ENCODE measurements around the gene WWOX. TPM values are rescaled to one million over a fixed set of nuclear protein-coding genes. Genes with fewer than 3 reads are reported as not detected.

The WWOX gene
- total and polyA plus RNA-seq, 2 donors (not counting 3 experiments of a cell fraction or from before 2014, with no cell fraction given), result 6.2 to 12.5 TPM

DNA sequence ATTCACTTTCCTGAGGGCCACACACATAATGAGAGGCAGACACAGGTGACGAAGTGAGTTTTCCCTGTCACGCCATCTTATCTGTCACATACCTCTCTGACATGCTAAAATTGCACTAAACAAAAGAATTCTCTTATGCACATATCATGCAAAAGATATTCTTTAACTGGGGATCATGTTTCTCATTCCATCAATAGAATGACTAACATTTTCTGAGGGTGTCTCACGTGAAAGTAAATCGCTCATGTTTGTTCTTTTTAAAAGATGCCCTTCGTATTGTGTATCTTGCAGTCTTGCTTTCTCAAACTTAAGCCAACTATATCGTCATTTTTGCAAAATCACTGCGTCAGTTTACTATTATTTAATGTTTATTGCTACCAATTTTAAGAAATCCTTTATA lies 306.4 kb downstream of the WWOX start:
- Histone ChIP-seq H3K9me1 (replicated peaks; ENCODE audit: control insufficient read depth, extremely low read depth, insufficient read depth, low read length) (no peaks in the 10 kb centered on the region), H3K4me3 (replicated peaks in 1 of 3; ENCODE audit: insufficient read depth in 1 of 3, low read depth in 1 of 3, low read length in 3 of 3) (no peak overlapping the region), H4K20me1 (replicated peaks; ENCODE audit: control insufficient read depth, extremely low read depth, insufficient read depth, low read length) (no peaks in the 10 kb centered on the region), H3K79me2 (ENCODE audit: control insufficient read depth, insufficient read depth, low read length) (no peaks in the 10 kb centered on the region), H3K4me1 (ENCODE audit: control insufficient read depth, extremely low read depth, insufficient read depth, low read length) (no peaks in the 10 kb centered on the region), H3K9me3 (replicated peaks; ENCODE audit: control insufficient read depth, insufficient read depth, low read length) (peaks cover 3% of the 10 kb centered on the region), H3K27ac (ENCODE audit: insufficient read depth, low read depth, low read length) (no peak overlapping the region), H3K36me3 (ENCODE audit: control insufficient read depth in 2 of 2, extremely low read depth in 1 of 2, insufficient read depth in 2 of 2, low read length in 2 of 2) (no peaks in the 10 kb centered on the region), H3K27me3 (ENCODE audit: control insufficient read depth in 2 of 2, insufficient read depth in 2 of 2, low read length in 2 of 2) (no peaks in the 10 kb centered on the region), H3K4me2 (ENCODE audit: insufficient read depth, low read length) (no peak overlapping the region), H2AFZ (ENCODE audit: low read depth, low read length) (no peak overlapping the region), H3K9ac (replicated peaks; ENCODE audit: extremely low read depth, insufficient read depth, low read length) (no peak overlapping the region)
- DNase-seq (ENCODE audit: low read depth, low spot score), result no peak
- dilution Hi-C loops (cut with MboI; ENCODE audit: extremely low pct_ligation_motif_present, low sequenced_read_pairs), result no loop called here
- ChIA-PET POLR2A (no interaction called here), CTCF (no interaction called here)
- BruUV-seq (replicated peaks), result no TSS peak
- intact Hi-C loops (cut with micrococcal nuclease), result no loop called here
- FAIRE-seq, result no peak
- TF ChIP-seq FOS (IDR thresholded peaks at IDR 0.05; ENCODE audit: borderline replicate concordance, insufficient read depth, low read length) (no peak), JUN (IDR thresholded peaks at IDR 0.05; ENCODE audit: borderline replicate concordance, insufficient read depth, insufficient read length, low read depth) (no peak), GATA2 (IDR thresholded peaks at IDR 0.05; ENCODE audit: insufficient read depth, insufficient read length, low read depth, low read length) (no peak), POLR2A (IDR thresholded peaks at IDR 0.05; ENCODE audit: low read depth, low read length) (no peak), POLR2AphosphoS5 (IDR thresholded peaks at IDR 0.05; ENCODE audit: insufficient read depth, low read depth, low read length) (no peak), MYC (IDR thresholded peaks at IDR 0.05; ENCODE audit: low read depth, low read length) (no peak), EZH2 (IDR thresholded peaks at IDR 0.05; ENCODE audit: borderline replicate concordance, low read depth, low read length, severe bottlenecking) (no peak)
- TF ChIP-seq, protein P1, sequence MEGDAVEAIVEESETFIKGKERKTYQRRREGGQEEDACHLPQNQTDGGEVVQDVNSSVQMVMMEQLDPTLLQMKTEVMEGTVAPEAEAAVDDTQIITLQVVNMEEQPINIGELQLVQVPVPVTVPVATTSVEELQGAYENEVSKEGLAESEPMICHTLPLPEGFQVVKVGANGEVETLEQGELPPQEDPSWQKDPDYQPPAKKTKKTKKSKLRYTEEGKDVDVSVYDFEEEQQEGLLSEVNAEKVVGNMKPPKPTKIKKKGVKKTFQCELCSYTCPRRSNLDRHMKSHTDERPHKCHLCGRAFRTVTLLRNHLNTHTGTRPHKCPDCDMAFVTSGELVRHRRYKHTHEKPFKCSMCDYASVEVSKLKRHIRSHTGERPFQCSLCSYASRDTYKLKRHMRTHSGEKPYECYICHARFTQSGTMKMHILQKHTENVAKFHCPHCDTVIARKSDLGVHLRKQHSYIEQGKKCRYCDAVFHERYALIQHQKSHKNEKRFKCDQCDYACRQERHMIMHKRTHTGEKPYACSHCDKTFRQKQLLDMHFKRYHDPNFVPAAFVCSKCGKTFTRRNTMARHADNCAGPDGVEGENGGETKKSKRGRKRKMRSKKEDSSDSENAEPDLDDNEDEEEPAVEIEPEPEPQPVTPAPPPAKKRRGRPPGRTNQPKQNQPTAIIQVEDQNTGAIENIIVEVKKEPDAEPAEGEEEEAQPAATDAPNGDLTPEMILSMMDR (IDR thresholded peaks at IDR 0.05; ENCODE audit: extremely low read depth in 1 of 2, insufficient read depth in 1 of 2, low read depth in 1 of 2, low read length in 2 of 2), result no peak
- TF ChIP-seq, protein P2, sequence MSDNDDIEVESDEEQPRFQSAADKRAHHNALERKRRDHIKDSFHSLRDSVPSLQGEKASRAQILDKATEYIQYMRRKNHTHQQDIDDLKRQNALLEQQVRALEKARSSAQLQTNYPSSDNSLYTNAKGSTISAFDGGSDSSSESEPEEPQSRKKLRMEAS (IDR thresholded peaks at IDR 0.05; ENCODE audit: insufficient read depth, insufficient read length), result no peak
